Astrocyte (in vitro differentiated cells and primary cell): ENCODE results near the gene LARGE1. TPM values are rescaled to one million over a fixed set of nuclear protein-coding genes. Genes with fewer than 3 reads are reported as not detected.

Experiments used
- DNase-seq: peaks from one replicate; pipeline ENCODE4 v3.0.0-alpha.2; 2010; ENCODE audit warnings: low read depth
- FAIRE-seq: peaks from 2 replicates; lab custom pipeline; 2011; peaks lifted over from hg19 to GRCh38; lab: Jason Lieb, UNC
- H2AFZ ChIP-seq: 2 replicates; pipeline ENCODE4 v1.6.0; 2012; ENCODE audit warnings: low read depth, low read length, inconsistent platforms
- H3K27ac ChIP-seq: 2 replicates; pipeline ENCODE4 v1.5.1; 2011; ENCODE audit warnings: low read depth, low read length, inconsistent platforms
- H3K27me3 ChIP-seq: 2 replicates; pipeline ENCODE4 v1.6.0; 2011; ENCODE audit warnings: low read length, inconsistent platforms; ENCODE audit not compliant: insufficient read depth
- H3K36me3 ChIP-seq: 2 replicates; pipeline ENCODE4 v1.5.1; 2011; ENCODE audit warnings: low read length, inconsistent platforms; ENCODE audit not compliant: insufficient read depth
- H3K4me1 ChIP-seq: 2 replicates; pipeline ENCODE4 v1.5.1; 2011; ENCODE audit warnings: low read length, inconsistent platforms; ENCODE audit not compliant: insufficient read depth
- H3K4me2 ChIP-seq: 2 replicates; pipeline ENCODE4 v1.6.0; 2012; ENCODE audit warnings: low read length, inconsistent platforms
- H3K4me3 ChIP-seq: 2 replicates; pipeline ENCODE4 v1.5.1; 2011; ENCODE audit warnings: low read depth, mild to moderate bottlenecking, low read length, inconsistent platforms; ENCODE audit not compliant: insufficient read depth
- H3K79me2 ChIP-seq: 2 replicates; pipeline ENCODE4 v1.6.0; 2012; ENCODE audit warnings: mild to moderate bottlenecking, low read length, inconsistent platforms; ENCODE audit not compliant: insufficient read depth
- H3K9ac ChIP-seq: 2 replicates; pipeline ENCODE4 v1.6.0; 2012; ENCODE audit warnings: mild to moderate bottlenecking, low read length, inconsistent platforms
- H3K9me3 ChIP-seq: 2 replicates; pipeline ENCODE4 v1.5.1; 2012; ENCODE audit warnings: low read depth, mild to moderate bottlenecking, low read length, inconsistent platforms; ENCODE audit not compliant: insufficient read depth
- H4K20me1 ChIP-seq: 2 replicates; pipeline ENCODE4 v1.6.0; 2012; ENCODE audit warnings: low read length, inconsistent platforms; ENCODE audit not compliant: insufficient read depth
- H3K27ac Mint-ChIP-seq: one replicate; pipeline ENCODE4 v1.8.0; 2021; ENCODE audit warnings: mild to moderate bottlenecking, mixed read lengths; ENCODE audit not compliant: unreplicated experiment
- H3K27me3 Mint-ChIP-seq: one replicate; pipeline ENCODE4 v1.8.0; 2021; ENCODE audit warnings: low read depth, mixed read lengths; ENCODE audit not compliant: unreplicated experiment
- H3K36me3 Mint-ChIP-seq: one replicate; pipeline ENCODE4 v1.8.0; 2021; ENCODE audit warnings: low read depth, mixed read lengths; ENCODE audit not compliant: unreplicated experiment
- H3K4me1 Mint-ChIP-seq: one replicate; pipeline ENCODE4 v1.8.0; 2021; ENCODE audit warnings: low read depth, mixed read lengths; ENCODE audit not compliant: unreplicated experiment
- H3K4me3 Mint-ChIP-seq: one replicate; pipeline ENCODE4 v1.8.0; 2021; ENCODE audit warnings: mild to moderate bottlenecking, moderate library complexity, mixed read lengths; ENCODE audit not compliant: unreplicated experiment
- H3K9me3 Mint-ChIP-seq: one replicate; pipeline ENCODE4 v1.8.0; 2021; ENCODE audit warnings: mild to moderate bottlenecking, mixed read lengths; ENCODE audit not compliant: unreplicated experiment
- EZH2 ChIP-seq: IDR thresholded peaks from 2 replicates; pipeline ENCODE4 v1.6.1; 2012; ENCODE audit warnings: mild to moderate bottlenecking, low read length, inconsistent platforms; ENCODE audit not compliant: insufficient read depth
- total RNA-seq: library from RNA; stranded (reverse); gene quantifications from 2 replicates; pipeline ENCODE4 v1.2.1, GENCODE V29; 2021
- TF ChIP-seq, protein P1 (sequence below): IDR thresholded peaks from 2 replicates; pipeline ENCODE4 v1.5.1; 2011; ENCODE audit warnings: low read depth, mild to moderate bottlenecking, inconsistent platforms, low read length, moderate library complexity; ENCODE audit not compliant: insufficient read depth

LARGE1 gene
- total RNA-seq, 1 donor from 2014 or later = 92.6 TPM

DNA sequence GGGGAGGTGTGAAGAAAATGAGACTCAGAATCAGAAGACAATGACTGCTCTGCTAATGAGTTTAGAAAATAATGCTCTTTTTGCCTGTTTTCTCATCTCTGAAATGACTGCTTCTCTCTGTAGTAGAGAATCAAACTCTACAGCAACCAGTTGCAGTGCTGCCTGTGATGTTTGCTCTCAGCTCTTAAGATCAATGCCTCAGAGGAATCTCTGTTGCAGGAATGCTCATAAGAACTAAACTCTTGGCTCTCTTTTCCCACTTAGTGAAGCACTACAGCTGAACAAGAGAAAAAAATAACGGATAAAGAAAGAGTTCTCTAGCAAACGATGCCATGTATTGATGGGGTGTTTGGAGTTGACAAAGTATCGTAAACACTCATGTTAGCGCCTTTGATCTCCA lies 658.6 kb downstream of the LARGE1 start:
- H2AFZ ChIP-seq = no peak overlapping the region
- H3K4me1 ChIP-seq = no peaks in the 10 kb centered on the region
- Mint-ChIP-seq H3K27me3 (peaks cover 7% of the 10 kb centered on the region), H3K4me1 (no peaks in the 10 kb centered on the region), H3K9me3 (no peaks in the 10 kb centered on the region), H3K4me3 (no peak overlapping the region), H3K27ac (no peak overlapping the region), H3K36me3 (no peaks in the 10 kb centered on the region)
- no peaks in the 10 kb centered on the region for H3K79me2 ChIP-seq
- H3K27me3 ChIP-seq = peaks cover 3% of the 10 kb centered on the region
- H4K20me1 ChIP-seq = no peaks in the 10 kb centered on the region
- no peaks in the 10 kb centered on the region for H3K9me3 ChIP-seq
- no peak overlapping the region for H3K9ac ChIP-seq
- no peak overlapping the region for H3K27ac ChIP-seq
- no peak overlapping the region for H3K4me2 ChIP-seq
- FAIRE-seq = no peak
- no peak for DNase-seq
- no peaks in the 10 kb centered on the region for H3K36me3 ChIP-seq
- TF ChIP-seq EZH2 = no peak
- TF ChIP-seq, protein P1, sequence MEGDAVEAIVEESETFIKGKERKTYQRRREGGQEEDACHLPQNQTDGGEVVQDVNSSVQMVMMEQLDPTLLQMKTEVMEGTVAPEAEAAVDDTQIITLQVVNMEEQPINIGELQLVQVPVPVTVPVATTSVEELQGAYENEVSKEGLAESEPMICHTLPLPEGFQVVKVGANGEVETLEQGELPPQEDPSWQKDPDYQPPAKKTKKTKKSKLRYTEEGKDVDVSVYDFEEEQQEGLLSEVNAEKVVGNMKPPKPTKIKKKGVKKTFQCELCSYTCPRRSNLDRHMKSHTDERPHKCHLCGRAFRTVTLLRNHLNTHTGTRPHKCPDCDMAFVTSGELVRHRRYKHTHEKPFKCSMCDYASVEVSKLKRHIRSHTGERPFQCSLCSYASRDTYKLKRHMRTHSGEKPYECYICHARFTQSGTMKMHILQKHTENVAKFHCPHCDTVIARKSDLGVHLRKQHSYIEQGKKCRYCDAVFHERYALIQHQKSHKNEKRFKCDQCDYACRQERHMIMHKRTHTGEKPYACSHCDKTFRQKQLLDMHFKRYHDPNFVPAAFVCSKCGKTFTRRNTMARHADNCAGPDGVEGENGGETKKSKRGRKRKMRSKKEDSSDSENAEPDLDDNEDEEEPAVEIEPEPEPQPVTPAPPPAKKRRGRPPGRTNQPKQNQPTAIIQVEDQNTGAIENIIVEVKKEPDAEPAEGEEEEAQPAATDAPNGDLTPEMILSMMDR = no peak
- no peak overlapping the region for H3K4me3 ChIP-seq

DNA sequence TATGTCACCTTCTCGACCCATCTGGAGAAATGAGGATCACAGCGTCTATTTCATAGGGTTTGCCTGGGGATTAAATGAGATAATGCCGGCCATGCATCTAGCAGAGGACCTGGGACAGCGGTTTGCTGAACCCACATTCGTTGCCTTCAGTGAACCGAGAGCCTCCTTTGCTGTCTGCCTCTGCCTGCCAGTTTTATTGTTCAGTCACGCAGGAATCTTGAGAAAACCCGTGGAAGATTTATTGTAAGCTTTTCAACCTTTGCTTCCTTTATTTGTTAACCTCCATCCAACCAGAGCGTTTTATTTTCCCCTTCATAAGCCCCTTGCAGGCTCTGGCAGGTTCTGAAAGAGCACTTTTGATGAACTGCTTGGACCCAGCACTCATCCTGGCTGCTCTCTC lies 659.8 kb downstream of the LARGE1 start:
- peaks cover 7% of the 10 kb centered on the region for H3K27me3 Mint-ChIP-seq
- Histone ChIP-seq H3K27ac (no peak overlapping the region), H3K4me1 (no peaks in the 10 kb centered on the region), H3K4me3 (no peak overlapping the region), H3K4me2 (no peak overlapping the region), H2AFZ (no peak overlapping the region), H3K27me3 (peaks cover 3% of the 10 kb centered on the region), H3K79me2 (no peaks in the 10 kb centered on the region), H4K20me1 (no peaks in the 10 kb centered on the region), H3K36me3 (no peaks in the 10 kb centered on the region), H3K9me3 (no peaks in the 10 kb centered on the region), H3K9ac (no peak overlapping the region)
- no peaks in the 10 kb centered on the region for H3K4me1 Mint-ChIP-seq
- no peak overlapping the region for H3K4me3 Mint-ChIP-seq
- H3K36me3 Mint-ChIP-seq = no peaks in the 10 kb centered on the region
- no peak for DNase-seq
- no peaks in the 10 kb centered on the region for H3K9me3 Mint-ChIP-seq
- no peak overlapping the region for H3K27ac Mint-ChIP-seq
- FAIRE-seq = no peak
- no peak for TF ChIP-seq EZH2
- TF ChIP-seq, protein P1 = no peak

DNA sequence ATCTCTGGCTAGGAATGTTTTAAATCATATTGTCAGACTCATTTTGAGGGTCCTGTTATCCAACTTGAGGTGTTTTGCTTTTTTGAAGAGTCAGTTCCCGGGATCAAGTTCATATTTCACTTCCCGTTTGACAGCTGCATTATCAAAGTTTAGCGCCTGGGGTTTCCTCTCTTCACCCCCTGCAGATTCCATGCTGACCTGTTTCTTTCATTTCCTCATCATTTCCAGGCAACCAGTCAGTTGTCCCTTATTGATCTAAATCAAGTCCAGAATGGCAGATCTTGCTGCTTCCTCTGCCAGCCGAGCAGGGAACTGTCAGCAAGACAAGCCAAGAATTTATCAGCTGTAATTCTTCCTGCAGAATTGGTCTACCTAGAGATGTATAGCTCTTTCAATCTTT lies 664.5 kb downstream of the LARGE1 start:
- Histone ChIP-seq H3K4me3 (no peak overlapping the region), H3K27ac (no peak overlapping the region), H3K9ac (no peak overlapping the region), H3K36me3 (no peaks in the 10 kb centered on the region), H3K27me3 (no peaks in the 10 kb centered on the region), H3K4me1 (no peaks in the 10 kb centered on the region), H3K79me2 (no peaks in the 10 kb centered on the region), H2AFZ (no peak overlapping the region), H3K4me2 (no peak overlapping the region), H4K20me1 (no peaks in the 10 kb centered on the region), H3K9me3 (no peaks in the 10 kb centered on the region)
- peaks cover 11% of the 10 kb centered on the region for H3K27me3 Mint-ChIP-seq
- H3K4me1 Mint-ChIP-seq = no peaks in the 10 kb centered on the region
- H3K36me3 Mint-ChIP-seq = no peaks in the 10 kb centered on the region
- TF ChIP-seq, protein P1 = no peak
- no peak for TF ChIP-seq EZH2
- FAIRE-seq = no peak
- H3K27ac Mint-ChIP-seq = no peak overlapping the region
- no peak overlapping the region for H3K4me3 Mint-ChIP-seq
- no peaks in the 10 kb centered on the region for H3K9me3 Mint-ChIP-seq
- DNase-seq = no peak
